ENCODE data around the gene BLM. TPM values are rescaled to one million over a fixed set of nuclear protein-coding genes. Genes with fewer than 3 reads are reported as not detected.

BLM gene
- polyA plus RNA-seq, 1 experiment: 2.1 TPM

DNA sequence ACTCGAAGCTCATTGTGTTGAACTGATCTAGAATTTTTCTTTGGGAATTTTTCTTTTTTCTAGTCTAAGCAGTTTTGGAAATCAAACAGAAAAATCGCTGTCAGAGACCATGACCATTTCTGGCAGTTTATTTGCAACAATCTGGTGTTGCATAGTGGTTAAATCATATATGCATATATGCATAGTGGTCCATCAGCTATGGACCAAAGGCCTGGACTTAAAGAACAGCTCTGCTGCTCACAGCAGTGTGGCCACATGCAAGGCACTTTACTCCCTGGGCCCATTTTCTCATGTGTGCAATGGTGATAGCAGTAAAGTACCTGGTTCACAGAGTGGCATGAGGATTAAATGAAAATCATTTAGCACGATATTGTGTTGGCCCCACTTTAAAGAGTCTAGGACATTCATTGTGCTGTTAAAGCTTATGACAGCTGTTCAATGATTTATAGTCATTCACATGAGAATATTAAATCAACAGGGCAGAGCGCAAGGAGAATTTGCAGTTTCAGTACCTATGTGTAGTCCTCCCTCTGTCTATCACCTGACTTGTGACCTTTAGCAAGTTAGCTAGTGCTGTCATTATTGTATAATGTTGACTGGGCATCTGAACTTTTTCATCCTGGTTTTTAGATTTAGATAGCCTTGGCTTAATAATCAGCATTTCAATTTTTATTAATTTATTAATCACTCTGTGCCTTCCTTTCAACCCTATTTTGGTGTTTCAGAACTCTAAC lies 46.4 kb downstream of the BLM start:
- DNase-seq (ENCODE audit: low read depth, low spot score): no peak
- Histone ChIP-seq H3K9me3 (ENCODE audit: control insufficient read depth, insufficient read depth, low read length) (no peaks in the 10 kb centered on the region), H3K27me3 (ENCODE audit: control insufficient read depth, insufficient read depth, low read length) (no peaks in the 10 kb centered on the region), H3K27ac (ENCODE audit: low read depth, low read length) (no peak overlapping the region), H3K4me3 (ENCODE audit: low read depth, low read length) (no peak overlapping the region)
- ChIA-PET CTCF (interaction anchor here (1.8 kb wide), 1 partner anchor 122 kb away, joined by 7 read pairs; no protein-coding TSS in a partner anchor), POLR2A (no interaction called here)
- TF ChIP-seq, protein P1, sequence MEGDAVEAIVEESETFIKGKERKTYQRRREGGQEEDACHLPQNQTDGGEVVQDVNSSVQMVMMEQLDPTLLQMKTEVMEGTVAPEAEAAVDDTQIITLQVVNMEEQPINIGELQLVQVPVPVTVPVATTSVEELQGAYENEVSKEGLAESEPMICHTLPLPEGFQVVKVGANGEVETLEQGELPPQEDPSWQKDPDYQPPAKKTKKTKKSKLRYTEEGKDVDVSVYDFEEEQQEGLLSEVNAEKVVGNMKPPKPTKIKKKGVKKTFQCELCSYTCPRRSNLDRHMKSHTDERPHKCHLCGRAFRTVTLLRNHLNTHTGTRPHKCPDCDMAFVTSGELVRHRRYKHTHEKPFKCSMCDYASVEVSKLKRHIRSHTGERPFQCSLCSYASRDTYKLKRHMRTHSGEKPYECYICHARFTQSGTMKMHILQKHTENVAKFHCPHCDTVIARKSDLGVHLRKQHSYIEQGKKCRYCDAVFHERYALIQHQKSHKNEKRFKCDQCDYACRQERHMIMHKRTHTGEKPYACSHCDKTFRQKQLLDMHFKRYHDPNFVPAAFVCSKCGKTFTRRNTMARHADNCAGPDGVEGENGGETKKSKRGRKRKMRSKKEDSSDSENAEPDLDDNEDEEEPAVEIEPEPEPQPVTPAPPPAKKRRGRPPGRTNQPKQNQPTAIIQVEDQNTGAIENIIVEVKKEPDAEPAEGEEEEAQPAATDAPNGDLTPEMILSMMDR (IDR thresholded peaks at IDR 0.05; ENCODE audit: low read depth, low read length): no peak

DNA sequence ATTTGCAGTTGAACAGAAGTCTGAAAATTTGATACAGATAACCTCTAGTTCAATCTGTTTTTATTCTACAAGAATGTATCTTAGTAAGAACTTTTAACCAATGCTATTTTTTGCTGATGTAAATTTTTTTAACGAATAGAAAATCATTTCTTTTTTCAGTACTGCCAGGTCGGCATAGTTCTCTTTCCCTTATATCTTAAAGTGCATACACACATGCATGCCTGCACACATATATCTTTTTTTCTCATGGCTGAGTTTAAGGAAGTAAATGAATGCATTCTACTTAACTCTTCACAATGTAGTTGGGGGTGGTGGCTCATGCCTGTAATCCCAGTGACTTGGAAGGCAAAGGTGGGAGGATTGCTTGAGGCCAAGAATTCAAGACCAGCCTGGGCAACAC lies 48.4 kb downstream of the BLM start:
- ChIA-PET POLR2A (no interaction called here), CTCF (no interaction called here)
- Histone ChIP-seq H3K27me3 (ENCODE audit: control insufficient read depth, insufficient read depth, low read length) (no peaks in the 10 kb centered on the region), H3K4me3 (ENCODE audit: low read depth, low read length) (no peak overlapping the region), H3K27ac (ENCODE audit: low read depth, low read length) (no peak overlapping the region), H3K9me3 (ENCODE audit: control insufficient read depth, insufficient read depth, low read length) (no peaks in the 10 kb centered on the region)
- TF ChIP-seq, protein P1 (IDR thresholded peaks at IDR 0.05; ENCODE audit: low read depth, low read length): no peak
- no peak for DNase-seq (ENCODE audit: low read depth, low spot score)

DNA sequence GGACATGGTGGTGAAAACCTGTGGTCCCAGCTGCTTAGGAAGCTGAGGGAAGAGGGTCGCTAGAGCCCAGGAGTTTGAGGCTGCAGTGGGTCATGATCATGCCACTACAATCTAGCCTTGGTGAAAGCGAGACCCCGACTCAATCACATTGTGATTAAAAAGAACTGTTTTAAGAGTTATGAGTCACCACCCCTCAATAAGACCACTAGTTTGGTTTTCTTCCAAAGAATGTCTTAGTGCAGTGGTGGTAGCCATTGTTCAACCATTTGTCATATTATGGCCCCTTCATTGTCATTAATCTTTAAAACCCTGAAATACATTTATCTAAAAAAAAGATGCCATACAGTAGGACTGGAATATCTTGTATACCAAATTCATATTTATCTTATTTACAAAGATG lies 48.8 kb downstream of the BLM start:
- H3K27ac ChIP-seq (ENCODE audit: low read depth, low read length): no peak overlapping the region
- no peaks in the 10 kb centered on the region for H3K9me3 ChIP-seq (ENCODE audit: control insufficient read depth, insufficient read depth, low read length)
- no peak overlapping the region for H3K4me3 ChIP-seq (ENCODE audit: low read depth, low read length)
- POLR2A ChIA-PET: no interaction called here
- CTCF ChIA-PET: no interaction called here
- no peaks in the 10 kb centered on the region for H3K27me3 ChIP-seq (ENCODE audit: control insufficient read depth, insufficient read depth, low read length)
- TF ChIP-seq, protein P1 (IDR thresholded peaks at IDR 0.05; ENCODE audit: low read depth, low read length): no peak
- DNase-seq (ENCODE audit: low read depth, low spot score): no peak

DNA sequence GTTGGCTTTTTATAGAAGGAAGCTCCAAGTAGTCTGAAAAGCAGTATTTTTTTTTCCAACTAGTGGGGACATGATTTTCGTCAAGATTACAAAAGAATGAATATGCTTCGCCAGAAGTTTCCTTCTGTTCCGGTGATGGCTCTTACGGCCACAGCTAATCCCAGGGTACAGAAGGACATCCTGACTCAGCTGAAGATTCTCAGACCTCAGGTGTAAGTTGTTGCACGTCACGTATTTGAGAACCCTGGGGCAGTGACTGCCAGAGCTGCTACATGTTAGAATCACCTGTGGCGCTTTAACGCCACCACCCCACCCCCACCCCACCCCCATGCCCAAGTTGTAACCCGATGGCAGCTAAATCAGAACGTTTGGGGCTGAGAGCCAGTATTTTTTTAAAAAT lies 52.2 kb downstream of the BLM start:
- Histone ChIP-seq H3K27ac (ENCODE audit: low read depth, low read length) (no peak overlapping the region), H3K9me3 (ENCODE audit: control insufficient read depth, insufficient read depth, low read length) (no peaks in the 10 kb centered on the region), H3K4me3 (ENCODE audit: low read depth, low read length) (no peak overlapping the region), H3K27me3 (ENCODE audit: control insufficient read depth, insufficient read depth, low read length) (no peaks in the 10 kb centered on the region)
- ChIA-PET CTCF (interaction anchor here (0.6 to 0.7 kb wide), 2 partner anchors 69 to 75 kb away, joined by 3 to 4 read pairs; no protein-coding TSS in a partner anchor), POLR2A (no interaction called here)
- no peak for DNase-seq (ENCODE audit: low read depth, low spot score)
- TF ChIP-seq, protein P1 (IDR thresholded peaks at IDR 0.05; ENCODE audit: low read depth, low read length): no peak

DNA sequence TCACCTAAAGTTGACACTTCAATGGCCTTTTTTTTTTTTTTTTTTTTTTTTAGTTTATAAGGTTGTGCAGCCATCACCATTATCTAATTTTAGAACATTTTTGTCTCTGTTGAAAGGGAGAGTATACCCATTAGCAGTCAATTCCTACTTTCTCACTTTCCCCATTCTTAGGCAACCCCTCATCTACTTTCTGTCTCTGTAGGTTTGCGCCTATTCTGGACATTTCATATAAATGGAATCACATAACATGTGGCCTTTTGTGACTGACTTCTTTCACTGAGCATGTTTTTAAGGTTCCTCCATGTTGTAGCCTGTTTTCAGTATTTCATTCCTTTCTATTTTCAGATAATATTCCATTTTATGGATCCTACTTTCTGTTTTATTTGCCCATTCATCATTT lies 56.3 kb downstream of the BLM start:
- ChIA-PET CTCF (no interaction called here), POLR2A (no interaction called here)

More for the DNA sequence above, 56.3 kb downstream of the BLM start:
- no peak for DNase-seq (ENCODE audit: low read depth, low spot score)
- Histone ChIP-seq H3K27me3 (ENCODE audit: control insufficient read depth, insufficient read depth, low read length) (no peaks in the 10 kb centered on the region), H3K4me3 (ENCODE audit: low read depth, low read length) (no peak overlapping the region), H3K27ac (ENCODE audit: low read depth, low read length) (no peak overlapping the region), H3K9me3 (ENCODE audit: control insufficient read depth, insufficient read depth, low read length) (no peaks in the 10 kb centered on the region)
- TF ChIP-seq, protein P1 (IDR thresholded peaks at IDR 0.05; ENCODE audit: low read depth, low read length): no peak
